ENCODE results near the gene GPR146. TPM values are rescaled to one million over a fixed set of nuclear protein-coding genes. Genes with fewer than 3 reads are reported as not detected.
"Not testable (repeated sequence)": the region's sequence is repeated elsewhere in the genome, so short reads cannot be mapped to it uniquely, and the experiment has no call there.

Gene GPR146, protein sequence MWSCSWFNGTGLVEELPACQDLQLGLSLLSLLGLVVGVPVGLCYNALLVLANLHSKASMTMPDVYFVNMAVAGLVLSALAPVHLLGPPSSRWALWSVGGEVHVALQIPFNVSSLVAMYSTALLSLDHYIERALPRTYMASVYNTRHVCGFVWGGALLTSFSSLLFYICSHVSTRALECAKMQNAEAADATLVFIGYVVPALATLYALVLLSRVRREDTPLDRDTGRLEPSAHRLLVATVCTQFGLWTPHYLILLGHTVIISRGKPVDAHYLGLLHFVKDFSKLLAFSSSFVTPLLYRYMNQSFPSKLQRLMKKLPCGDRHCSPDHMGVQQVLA
- 2.2 and 3.2 TPM in 2 replicates for total RNA-seq
- polyA plus RNA-seq (2012) = 3.7 TPM

DNA sequence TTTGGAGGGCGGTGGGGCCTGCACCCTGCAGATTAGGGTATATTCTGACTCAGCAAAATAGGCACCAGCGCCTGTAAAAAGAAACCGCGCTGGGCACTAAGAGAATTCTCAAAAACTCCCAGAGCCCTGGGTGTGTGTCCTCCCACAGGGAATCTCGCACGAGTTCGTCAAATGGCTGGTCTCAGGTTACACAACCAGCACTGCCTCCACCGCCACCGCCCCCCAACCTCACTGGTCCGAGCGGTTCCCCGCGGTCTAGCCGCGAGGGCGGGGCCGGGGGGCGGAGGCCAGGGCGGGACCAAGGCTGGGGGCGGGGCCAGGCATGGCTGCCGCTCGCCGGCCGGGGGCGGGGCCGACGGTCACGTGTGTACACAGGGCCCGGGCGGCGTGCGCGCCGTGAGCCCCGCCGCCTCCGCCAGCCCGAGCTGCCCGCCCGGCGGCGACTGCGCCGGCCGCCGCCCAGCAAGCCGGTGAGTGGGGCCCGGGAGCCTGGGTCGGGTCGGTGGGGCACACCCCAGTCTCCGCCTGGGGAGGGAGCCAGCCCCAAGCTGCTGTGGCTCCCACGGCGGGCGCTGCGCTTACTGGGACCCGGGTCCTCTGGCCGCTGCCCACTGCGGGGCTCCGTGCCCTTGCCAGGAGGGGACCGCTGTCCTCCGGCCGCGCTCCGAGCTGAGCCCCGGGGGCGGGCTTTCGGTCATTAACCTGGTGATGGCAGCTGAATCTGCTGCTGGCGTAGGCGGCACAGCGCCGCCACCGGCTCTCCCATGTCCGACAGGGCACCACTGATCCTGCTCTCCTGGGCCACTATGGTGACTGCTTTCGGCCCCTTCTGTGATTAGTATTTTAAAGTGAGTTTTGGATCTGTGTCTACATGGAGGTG is at the start of gene GPR146:
Gene GPR146, plus strand, starts transcription at position 358 of the 880 bp plus-strand sequence. CDS start 12,970 bp downstream, outside the sequence.
- peak; percentile 99 for DNase-seq (ENCODE audit: low read depth)

DNA sequence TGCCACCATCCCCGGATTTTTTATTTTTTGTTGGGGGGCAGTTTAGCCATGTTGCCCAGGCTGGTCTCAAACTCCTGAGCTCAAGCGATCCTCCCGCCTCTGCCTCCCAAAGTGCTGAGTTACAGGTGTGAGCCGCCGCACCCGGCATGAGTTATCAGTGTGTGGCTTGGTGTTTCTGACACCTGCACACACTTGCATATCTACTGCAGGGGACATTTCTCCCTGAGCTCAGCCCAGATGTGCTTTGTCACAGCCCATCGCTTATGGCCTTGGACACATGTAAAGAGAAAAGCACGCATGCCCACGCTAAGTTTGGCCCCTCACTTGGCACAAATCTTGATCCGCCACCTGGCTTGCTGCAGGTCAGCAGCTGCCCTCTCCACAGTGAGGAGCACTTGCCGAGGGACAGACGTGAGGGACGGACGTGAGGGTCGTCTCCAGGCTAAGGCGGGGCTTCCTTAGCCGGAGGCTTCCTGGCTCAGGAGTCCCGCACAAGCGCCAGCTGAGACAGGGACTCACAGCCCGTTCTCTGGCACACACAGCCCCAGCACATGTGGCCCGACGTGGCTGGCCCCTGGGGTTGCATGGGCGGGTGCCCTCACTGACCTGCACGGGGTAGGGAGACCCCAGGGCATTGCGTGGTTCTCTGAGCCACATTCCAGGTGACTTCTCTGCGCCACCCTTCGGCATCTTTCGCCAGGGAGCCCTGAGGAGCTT is 49.6 kb upstream of the GPR146 start:
- no peak for DNase-seq (ENCODE audit: low read depth)

DNA sequence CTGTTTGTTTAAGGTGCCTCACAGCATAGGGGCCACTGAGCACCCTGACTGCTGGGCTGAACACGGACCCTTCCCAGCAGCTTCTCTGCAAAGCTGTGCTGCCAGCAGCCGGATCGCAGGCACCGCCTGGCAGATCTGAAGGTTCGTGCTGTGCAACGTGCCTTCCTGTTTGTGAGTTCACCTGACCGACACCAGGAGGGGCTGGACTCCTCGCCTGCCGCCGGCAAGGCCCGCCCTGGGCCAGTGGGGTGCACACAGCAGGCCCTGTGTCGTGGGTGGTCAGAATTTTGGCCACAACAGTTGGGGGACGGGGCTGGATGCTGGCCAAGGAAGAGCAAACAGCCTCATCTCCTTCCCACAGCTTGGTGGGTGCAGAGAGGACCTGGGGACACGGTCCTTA is 48.8 kb upstream of the GPR146 start:
- DNase-seq (ENCODE audit: low read depth) = no peak

DNA sequence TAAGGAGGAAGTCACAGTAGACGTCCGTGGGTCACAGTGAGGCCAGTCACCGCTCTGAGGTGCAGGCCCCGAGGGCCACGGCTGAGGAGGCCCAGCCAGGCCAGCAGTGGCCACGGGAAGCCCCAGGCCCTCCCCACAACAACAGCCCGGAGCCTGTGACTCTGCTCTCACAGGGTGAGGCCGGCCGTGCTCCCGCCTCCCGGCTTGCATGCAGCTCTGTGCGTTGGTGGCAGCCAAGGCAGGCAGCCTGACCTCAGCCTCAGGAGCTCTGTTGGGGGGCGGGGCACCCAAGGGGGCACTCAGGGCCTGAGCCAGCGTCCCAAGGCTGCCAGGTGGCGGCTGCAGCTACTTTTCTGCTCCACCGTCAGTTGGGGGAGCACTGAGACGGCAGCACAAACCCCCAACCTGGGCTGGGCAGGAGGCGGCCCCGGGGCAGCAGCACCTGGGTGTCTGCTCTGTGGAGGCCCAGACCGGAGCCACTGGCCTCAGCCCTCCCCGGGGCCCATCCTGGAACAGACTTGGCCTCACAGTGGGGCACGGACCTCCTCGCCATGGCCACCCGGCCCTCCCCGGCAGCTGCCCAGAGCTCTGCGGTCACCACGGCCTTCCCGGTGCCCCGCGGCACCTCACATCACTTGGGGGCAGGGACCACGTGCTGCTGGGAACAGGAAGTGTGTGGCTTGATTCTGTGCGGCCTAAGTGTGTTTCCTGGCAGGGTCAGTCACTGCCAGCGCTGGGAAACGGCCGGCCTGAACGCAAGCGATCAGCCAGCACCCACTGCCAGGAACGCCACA is 48.1 kb upstream of the GPR146 start:
- no peak for DNase-seq (ENCODE audit: low read depth)

DNA sequence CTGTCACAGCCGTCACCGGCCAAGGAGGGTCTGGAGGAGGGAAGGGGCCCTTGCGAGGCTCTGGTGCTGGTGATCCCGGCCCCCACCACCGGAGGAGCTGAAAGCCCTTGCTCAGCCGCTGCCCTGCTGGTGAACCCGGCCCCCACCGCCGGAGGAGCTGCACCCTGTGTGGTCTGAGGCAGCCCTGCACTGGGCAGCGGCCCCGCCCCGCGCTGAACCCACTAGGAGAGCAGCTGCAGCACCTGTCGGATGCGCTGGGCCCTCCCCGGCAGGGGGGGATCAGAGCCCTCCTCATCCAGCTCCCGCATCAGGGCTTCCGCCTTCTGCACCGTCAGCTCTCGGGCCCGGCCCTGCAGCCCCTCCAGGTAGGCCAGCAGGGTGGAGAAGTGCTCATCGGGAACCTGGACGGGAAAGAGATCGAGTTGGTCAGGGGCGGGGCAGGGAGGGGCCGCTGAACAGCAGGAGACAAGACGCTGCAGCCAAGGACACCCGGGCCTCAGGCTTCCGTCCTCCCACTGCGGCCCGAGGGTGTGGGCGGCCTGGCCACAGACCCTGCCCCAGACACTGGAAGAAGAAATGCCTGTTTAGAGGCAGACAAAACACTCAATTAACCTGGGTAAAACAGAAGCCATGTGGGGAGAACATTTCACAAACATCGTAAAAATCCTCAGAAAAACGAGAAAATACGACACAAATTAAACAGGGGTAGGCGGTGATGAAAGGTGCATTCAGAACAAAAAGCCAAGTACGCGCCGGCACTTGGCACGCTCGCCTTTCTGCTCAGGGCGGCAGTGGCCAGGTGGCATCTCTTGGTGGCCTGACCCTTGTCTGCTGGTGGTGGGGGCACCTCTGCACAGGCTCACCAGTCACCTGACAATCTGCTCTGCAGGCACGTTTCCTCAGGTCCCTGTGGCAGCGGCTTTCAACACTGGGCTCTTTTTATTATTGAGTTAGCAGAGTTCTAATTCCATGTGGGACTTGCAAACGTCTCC is 46.6 kb upstream of the GPR146 start:
- peak; percentile 28 for DNase-seq (ENCODE audit: low read depth)

DNA sequence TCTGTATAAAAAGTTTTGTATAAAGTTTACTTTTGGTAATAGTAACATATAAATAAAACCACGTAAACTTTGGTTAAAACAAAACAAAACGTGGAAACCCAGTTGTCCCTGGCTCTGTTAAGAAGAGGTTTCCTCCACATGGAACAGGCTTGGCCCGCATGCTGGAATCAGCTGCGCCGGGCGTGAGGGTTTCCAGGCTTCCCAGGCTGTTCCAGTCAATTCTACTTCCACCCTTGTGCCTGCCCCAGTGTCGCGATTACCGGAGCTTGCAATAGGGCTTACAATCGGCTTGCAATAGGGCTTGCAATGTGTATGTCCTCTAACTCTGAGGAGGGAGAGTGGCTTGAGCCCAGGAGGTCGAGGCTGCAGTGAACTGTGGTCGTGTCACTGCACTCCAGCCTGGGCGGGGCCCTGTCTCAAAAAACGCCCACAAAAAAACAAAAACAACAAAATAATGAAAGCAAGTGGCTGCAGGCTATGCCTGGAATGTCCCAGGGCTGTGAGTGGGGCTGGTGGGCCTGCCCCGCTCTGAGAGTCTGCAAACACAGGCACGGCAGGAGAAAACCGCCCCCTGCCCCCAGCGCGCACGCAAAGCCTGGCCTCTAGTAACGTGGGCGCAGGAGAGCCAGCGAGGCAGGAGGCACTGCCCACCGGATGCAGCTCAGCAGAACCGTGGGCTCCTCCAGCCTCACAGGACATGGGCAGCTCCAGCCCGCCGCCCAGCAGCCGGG is 45.0 kb upstream of the GPR146 start:
- DNase-seq (ENCODE audit: low read depth) = no peak

DNA sequence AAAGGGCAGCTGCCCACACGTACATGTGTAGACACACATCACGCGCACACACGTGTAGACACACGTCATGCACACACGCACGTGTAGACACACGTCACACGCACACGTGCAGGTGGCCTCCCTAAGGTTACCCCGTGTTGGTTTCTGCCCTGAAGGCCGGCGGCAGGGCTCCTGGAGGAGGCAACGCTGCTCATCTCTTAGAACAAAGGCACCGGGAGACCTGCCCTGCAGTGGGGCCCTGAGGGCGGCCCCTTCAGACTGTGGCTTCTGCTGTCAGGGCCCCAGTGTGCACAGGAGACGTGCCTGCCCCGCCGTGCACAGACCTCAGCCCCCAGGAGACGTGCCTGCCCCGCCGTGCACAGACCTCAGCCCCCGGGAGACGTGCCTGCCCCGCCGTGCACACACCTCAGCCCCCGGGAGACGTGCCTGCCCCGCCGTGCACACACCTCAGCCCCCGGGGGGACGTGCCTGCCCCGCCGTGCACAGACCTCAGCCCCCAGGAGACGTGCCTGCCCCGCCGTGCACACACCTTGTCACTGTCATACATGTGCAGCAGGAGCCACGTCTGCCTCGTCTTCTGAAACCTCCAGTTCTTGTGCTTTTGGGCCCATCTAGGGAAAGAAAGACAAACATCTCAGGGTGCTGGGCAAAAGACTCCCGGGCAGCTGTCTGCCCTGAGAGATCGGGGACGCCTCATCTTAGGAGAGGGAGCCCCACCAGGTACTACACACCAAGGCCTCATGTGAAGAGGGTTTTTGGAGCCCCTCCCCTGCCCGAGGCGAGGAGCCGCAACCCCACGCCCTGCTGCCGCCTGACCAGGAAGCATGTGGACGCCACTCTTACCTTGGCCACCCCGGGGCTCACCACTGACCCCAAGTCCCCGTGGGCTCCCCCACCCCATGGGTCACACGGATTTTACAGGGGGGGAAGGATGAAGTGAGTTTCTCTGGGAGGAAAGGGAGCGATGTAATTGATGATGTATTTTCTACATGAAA is 44.1 kb upstream of the GPR146 start:
- DNase-seq (ENCODE audit: low read depth) = no peak

DNA sequence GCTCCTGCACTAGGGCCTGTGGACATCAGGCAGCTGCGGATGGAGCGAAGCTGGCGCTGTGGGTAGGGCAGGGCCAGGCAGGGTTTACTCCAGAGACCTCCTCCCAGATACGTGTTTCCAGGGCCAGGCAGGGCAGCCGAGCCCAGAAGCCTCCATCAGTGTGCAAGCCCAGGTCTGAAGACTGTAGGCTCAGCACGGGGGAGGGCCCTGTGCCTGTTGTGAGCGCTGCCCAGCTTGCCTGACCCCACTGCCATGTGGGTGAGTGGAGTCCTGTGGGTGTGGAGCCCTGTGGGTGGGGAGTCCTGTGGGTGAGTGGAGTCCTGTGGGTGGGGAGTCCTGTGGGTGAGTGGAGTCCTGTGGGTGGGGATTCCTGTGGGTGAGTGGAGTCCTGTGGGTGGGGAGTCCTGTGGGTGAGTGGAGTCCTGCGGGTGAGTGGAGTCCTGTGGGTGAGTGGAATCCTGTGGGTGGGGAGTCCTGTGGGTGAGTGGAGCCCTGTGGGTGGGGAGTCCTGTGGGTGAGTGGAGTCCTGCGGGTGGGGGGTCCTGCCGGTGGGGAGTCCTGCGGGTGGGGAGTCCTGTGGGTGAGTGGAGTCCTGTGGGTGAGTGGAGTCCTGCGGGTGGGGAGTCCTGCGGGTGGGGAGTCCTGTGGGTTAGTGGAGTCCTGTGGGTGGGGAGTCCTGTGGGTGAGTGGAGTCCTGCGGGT is 43.1 kb upstream of the GPR146 start:
- not testable (repeated sequence) for DNase-seq (ENCODE audit: low read depth)

DNA sequence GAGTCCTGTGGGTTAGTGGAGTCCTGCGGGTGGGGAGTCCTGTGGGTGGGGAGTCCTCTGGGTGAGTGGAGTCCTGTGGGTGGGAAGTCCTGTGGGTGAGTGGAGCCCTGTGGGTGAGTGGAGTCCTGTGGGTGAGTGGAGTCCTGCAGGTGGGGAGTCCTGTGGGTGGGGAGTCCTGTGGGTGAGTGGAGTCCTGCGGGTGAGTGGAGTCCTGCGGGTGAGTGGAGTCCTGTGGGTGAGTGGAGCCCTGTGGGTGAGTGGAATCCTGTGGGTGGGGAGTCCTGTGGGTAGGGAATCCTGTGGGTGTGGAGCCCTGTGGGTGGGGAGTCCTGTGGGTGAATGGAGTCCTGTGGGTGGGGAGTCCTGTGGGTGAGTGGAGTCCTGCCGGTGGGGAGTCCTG is 42.3 kb upstream of the GPR146 start:
- DNase-seq (ENCODE audit: low read depth) = not testable (repeated sequence)

DNA sequence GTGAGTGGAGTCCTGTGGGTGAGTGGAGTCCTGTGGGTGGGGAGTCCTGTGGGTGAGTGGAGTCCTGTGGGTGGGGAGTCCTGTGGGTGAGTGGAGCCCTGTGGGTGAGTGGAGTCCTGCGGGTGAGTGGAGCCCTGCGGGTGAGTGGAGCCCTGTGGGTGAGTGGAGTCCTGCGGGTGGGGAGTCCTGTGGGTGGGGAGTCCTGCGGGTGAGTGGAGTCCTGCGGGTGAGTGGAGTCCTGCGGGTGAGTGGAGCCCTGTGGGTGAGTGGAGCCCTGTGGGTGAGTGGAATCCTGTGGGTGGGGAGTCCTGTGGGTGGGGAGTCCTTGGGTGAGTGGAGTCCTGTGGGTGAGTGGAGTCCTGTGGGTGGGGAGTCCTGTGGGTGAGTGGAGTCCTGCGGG is 41.9 kb upstream of the GPR146 start:
- DNase-seq (ENCODE audit: low read depth) = not testable (repeated sequence)

DNA sequence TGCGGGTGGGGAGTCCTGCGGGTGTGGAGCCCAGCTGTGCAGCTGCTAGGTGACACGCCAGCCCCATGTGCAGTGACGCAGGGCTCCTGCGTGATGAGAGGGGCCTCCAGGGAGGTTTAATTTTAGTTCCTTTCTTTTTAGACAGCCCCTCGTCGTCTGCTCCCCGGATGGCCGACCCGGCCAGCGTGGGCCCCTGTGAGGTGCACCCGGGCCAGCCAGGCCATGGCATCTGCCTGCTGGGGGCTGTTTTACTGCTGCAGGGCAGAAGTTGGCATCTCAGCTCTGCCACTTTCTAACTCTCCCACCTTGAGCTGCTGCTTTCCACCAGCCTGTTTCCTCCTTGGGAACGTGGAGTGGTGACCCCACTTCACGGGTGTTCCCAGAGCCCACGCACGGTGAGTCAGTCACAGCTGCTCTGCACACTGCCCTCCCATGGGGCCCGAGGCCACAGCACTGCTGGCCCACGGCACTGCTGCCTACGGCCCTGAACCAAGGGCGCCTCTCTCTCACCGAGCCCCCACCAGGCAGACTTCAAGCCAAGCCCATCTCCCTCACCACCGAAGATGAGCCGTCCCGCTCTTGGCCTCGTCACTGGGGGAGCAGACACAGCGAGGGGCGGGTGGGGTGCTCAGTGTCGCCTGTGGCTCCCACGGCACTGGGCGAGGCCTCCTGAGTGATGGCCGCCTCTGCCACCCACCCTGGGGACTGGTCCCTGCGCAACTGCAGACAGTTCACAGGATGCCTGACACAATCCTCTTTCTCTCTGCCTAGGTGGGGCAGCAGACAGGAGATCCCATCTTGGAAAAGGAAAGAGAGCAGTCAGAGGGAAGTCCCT is 40.1 kb upstream of the GPR146 start:
- peak; percentile 23 for DNase-seq (ENCODE audit: low read depth)

DNA sequence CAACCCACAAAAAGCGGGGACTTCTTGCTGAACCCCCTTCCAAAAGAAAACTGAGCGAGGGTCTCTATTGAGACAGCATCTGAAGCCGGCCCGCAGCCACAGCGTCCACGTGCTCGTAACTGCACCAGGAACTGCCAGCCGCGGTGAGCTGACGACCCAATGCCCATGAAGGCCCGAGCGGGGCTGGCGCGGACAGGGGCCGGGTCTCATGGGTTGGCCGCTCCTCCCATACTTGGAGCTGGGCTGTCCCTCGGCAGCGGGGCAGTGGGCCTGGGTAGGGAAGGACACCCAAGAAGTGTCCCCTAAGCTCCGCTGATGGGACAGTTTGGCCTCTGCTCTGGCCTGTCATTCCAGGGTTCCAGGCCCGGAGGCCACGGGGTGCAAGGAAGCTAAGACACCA is 39.0 kb upstream of the GPR146 start:
- no peak for DNase-seq (ENCODE audit: low read depth)

DNA sequence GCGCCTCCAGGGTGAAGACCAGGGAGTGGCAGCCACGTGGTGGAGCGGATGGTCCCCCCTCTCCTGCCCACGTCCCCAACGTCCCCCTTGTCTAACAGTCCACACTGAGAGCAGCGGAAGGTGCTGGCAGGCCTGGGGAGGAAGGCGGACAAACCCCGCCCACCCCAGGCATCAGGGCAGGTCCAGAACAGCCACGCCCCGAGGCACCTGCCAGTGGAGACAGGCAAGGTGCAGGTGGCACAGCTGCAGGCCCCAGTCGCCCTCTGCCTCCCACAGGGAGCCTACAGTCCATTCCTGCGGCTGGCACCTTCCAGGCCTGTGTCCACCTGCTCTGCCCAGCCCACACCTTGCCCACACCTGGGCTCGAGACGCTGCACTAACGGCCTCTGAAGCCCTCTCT is 36.4 kb upstream of the GPR146 start:
- DNase-seq (ENCODE audit: low read depth) = no peak

DNA sequence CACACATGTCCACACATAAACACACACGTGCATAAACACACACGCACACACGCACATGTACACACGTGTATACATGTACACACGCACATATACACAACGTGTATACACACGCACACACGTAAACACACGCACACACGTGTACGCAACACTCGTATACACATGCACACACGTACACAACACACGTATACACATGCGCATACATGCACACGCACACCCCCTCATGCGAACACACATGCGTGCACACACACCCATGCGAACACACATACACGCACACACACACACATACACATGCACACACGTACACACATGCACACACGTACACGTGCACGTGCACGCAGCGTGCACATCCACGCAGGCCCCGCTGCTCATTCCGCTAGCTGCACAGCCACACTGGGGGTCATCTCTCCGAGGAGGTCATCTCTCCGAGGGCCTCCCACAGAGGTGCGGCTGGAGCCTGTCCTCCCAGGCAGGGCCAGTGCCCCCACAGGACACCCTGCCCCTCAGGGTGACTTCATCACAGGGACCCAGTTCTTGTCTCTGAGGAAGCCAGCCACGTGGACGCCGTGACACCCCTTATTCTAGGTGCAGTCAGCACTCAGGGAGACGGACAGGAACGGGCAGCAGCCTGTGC is 35.5 kb upstream of the GPR146 start:
- no peak for DNase-seq (ENCODE audit: low read depth)

DNA sequence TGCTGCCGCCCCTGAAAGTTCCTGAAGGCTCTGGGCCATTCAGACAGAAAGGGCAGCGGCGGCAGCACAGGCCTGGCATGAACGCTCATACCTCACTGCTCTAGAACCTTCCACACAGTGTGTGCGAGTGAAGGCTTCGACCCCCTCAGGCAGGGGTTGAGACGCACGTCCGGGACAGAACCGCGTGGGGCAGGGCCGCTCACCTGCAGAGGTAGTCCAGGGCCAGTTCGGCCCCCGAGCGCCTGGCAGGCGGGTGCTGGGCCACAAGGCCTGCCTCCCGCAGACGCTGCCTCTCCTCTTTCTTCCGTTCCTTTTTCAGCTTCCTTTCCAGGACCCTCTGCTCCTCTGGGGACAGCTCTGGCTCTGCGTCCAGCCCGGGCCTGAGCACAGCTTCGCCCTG is 34.6 kb upstream of the GPR146 start:
- DNase-seq (ENCODE audit: low read depth) = no peak

DNA sequence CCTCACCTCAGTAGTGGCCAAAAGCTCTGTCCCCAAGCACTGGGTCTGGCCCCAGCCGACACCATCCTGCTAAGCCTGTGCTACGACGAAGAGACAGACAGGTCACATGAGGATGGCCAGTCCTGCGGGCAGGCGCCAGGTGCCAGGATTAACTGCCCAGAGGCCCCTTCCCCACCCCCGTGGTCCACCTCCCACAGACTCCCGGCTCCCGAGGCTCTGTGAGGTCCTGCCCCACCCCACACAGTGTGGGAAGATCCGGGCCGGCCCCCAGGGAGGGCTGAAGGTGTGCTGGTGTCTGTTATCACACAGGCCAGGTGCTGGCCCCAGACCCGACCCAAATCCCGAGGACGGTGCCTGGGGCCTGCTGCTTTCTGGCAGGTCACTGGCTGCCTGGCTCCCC is 34.1 kb upstream of the GPR146 start:
- no peak for DNase-seq (ENCODE audit: low read depth)
